ENCODE measurements around the gene NAGS.
"Not testable (repeated sequence)": the region's sequence is repeated elsewhere in the genome, so short reads cannot be mapped to it uniquely, and the experiment has no call there.

DNA sequence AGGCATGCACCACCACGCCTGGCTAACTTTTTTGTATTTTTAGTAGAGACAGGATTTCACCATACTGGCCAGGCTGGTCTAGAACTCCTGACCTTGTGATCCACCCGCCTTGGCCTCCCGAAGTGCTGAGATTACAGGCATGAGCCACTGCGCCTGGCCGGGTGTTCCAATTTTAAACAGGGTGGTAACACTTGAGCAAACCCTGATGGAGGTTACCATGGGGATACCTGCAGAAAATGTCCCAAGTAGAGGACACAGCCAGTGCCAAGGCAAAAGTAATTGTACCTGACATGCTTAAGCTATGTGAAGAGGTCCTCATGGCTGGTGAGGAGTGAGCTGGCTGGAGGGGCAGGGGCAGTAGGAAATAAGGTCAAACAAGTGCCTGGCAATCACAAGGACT lies 7.2 kb upstream of the NAGS start:
- TF ChIP-seq, protein P1, sequence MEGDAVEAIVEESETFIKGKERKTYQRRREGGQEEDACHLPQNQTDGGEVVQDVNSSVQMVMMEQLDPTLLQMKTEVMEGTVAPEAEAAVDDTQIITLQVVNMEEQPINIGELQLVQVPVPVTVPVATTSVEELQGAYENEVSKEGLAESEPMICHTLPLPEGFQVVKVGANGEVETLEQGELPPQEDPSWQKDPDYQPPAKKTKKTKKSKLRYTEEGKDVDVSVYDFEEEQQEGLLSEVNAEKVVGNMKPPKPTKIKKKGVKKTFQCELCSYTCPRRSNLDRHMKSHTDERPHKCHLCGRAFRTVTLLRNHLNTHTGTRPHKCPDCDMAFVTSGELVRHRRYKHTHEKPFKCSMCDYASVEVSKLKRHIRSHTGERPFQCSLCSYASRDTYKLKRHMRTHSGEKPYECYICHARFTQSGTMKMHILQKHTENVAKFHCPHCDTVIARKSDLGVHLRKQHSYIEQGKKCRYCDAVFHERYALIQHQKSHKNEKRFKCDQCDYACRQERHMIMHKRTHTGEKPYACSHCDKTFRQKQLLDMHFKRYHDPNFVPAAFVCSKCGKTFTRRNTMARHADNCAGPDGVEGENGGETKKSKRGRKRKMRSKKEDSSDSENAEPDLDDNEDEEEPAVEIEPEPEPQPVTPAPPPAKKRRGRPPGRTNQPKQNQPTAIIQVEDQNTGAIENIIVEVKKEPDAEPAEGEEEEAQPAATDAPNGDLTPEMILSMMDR (IDR thresholded peaks at IDR 0.05) = not testable (repeated sequence)
- not testable (repeated sequence) for TF ChIP-seq POLR2A (IDR thresholded peaks at IDR 0.05)

All from breast epithelium (tissue), 3 donors.